HCT116 (cell line): ENCODE measurements around the gene CPT2. TPM values are rescaled to one million over a fixed set of nuclear protein-coding genes. Genes with fewer than 3 reads are reported as not detected.
A peak's percentile ranks its signal among the peaks of the same experiment; 100 is the strongest.

ENCODE experiments used
- ATAC-seq: fragments of 200-7000 bp; cut with Tn5 transposase; 2 replicates; pipeline ENCODE4 v1.9.1; 2020; ENCODE audit warnings: mild to moderate bottlenecking, moderate library complexity
- BruUV-seq: library from RNA; stranded (reverse); fragments of 400-500 nt; replicated peaks from 2 replicates; lab custom pipeline; 2021; lab: Mats Ljungman, UMichigan
- CTCF ChIA-PET: fragments of 300-600 bp; sonication (Branson Sonifier 250); formaldehyde crosslinking; loops from one replicate; lab custom pipeline; 2021; ENCODE audit warnings: antibody characterized with exemption; lab: Charles Lee
- POLR2A ChIA-PET: fragments of 300-600, 350-600 bp; sonication (Branson Sonifier 250); formaldehyde crosslinking; loops from one replicate; lab custom pipeline; 2021; ENCODE audit warnings: antibody characterized with exemption; lab: Charles Lee
- RAD21 ChIA-PET, 2 experiments: fragments of 300-600 bp; sonication (Branson Sonifier 250); formaldehyde crosslinking; loops; one replicate each; lab custom pipeline; 2023; ENCODE audit warnings: low total read pairs in 2 of 2; ENCODE audit not compliant: uncharacterized antibody in 2 of 2, unreplicated experiment in 2 of 2, low non-redundant PET in 1 of 2; lab: Charles Lee
- DNase-seq: peaks from one replicate; pipeline ENCODE4 v3.0.0-alpha.2; 2010; ENCODE audit warnings: low read depth, low spot score
- H2AFZ ChIP-seq: fragments of 200-600 bp; shearing (Covaris generic), sonication (generic); 2 replicates; pipeline ENCODE4 v1.6.1; 2017; ENCODE audit warnings: low read depth, mixed run types, mixed read lengths, antibody characterized with exemption, low read length; ENCODE audit not compliant: poor library complexity, severe bottlenecking
- H3K27ac ChIP-seq: 2 replicates; pipeline ENCODE4 v1.5.1; 2012; ENCODE audit warnings: low read depth, low read length
- H3K27me3 ChIP-seq: fragments of 200-600 bp; sonication (generic); 2 replicates; pipeline ENCODE4 v1.6.1; 2016; ENCODE audit warnings: mixed run types, low read length, mixed read lengths; ENCODE audit not compliant: insufficient read depth
- H3K36me3 ChIP-seq, 2 experiments: fragments of 200-500 bp in 1 of 2; fragments of 200-600 bp in 1 of 2; sonication (Bioruptor generic) in 1 of 2; sonication (generic) in 1 of 2; 2 replicates each; pipeline versions ENCODE4 v1.5.1 to v1.6.1; 2014 to 2016; ENCODE audit warnings: low read length in 2 of 2, inconsistent platforms in 1 of 2, mixed read lengths in 1 of 2, mixed run types in 1 of 2; ENCODE audit not compliant: insufficient read depth in 2 of 2, control insufficient read depth in 1 of 2
- H3K4me1 ChIP-seq, 2 experiments: fragments of 200-600 bp in 1 of 2; sonication (generic) in 1 of 2; 2 replicates each; pipeline versions ENCODE4 v1.5.1 to v1.6.1; 2012 to 2017; ENCODE audit warnings: low read length in 2 of 2, inconsistent platforms in 1 of 2, mild to moderate bottlenecking in 1 of 2, mixed read lengths in 1 of 2, mixed run types in 1 of 2, moderate library complexity in 1 of 2; ENCODE audit not compliant: insufficient read depth in 2 of 2, control insufficient read depth in 1 of 2
- H3K4me2 ChIP-seq: fragments of 200-600 bp; sonication (generic); 2 replicates; pipeline ENCODE4 v1.6.1; 2017; ENCODE audit warnings: mixed run types, low read length, mixed read lengths
- H3K4me3 ChIP-seq, 2 experiments: fragments of 200-600 bp in 1 of 2; sonication (generic) in 1 of 2; replicated peaks in 1 of 2; 2 replicates each; pipeline ENCODE4 v1.5.1; 2011 to 2016; ENCODE audit warnings: low read length in 2 of 2, control low read depth in 1 of 2, low read depth in 1 of 2, mild to moderate bottlenecking in 1 of 2, mixed read lengths in 1 of 2, mixed run types in 1 of 2
- H3K79me2 ChIP-seq: fragments of 200-600 bp; sonication (generic); 2 replicates; pipeline ENCODE4 v1.6.1; 2017; ENCODE audit warnings: mild to moderate bottlenecking, mixed run types, low read length, moderate library complexity, mixed read lengths; ENCODE audit not compliant: insufficient read depth
- H3K9ac ChIP-seq: fragments of 200-600 bp; sonication (generic); 2 replicates; pipeline ENCODE4 v1.6.1; 2016; ENCODE audit warnings: low read length, mixed read lengths
- H3K9me2 ChIP-seq: fragments of 200-600 bp; sonication (generic), shearing (Covaris generic); 2 replicates; pipeline ENCODE4 v1.6.1; 2017; ENCODE audit warnings: mixed run types, mild to moderate bottlenecking, moderate library complexity; ENCODE audit not compliant: insufficient read depth
- H3K9me3 ChIP-seq, 2 experiments: fragments of 200-500 bp in 1 of 2; fragments of 200-600 bp in 1 of 2; sonication (Bioruptor generic) in 1 of 2; sonication (generic) in 1 of 2; 2 replicates each; pipeline ENCODE4 v1.6.1; 2014 to 2017; ENCODE audit warnings: low read length in 2 of 2, mixed read lengths in 2 of 2, inconsistent platforms in 1 of 2, low read depth in 1 of 2, mild to moderate bottlenecking in 1 of 2, mixed run types in 1 of 2, moderate library complexity in 1 of 2; ENCODE audit not compliant: control insufficient read depth in 1 of 2, insufficient read depth in 1 of 2
- H4K20me1 ChIP-seq: fragments of 200-600 bp; sonication (generic), shearing (Covaris generic); 2 replicates; pipeline ENCODE4 v1.6.1; 2017; ENCODE audit warnings: mixed run types, mild to moderate bottlenecking, moderate library complexity; ENCODE audit not compliant: insufficient read depth
- CBX3 ChIP-seq: IDR thresholded peaks from 2 replicates; pipeline ENCODE4 v1.6.1; 2012; ENCODE audit warnings: low read depth
- EGR1 ChIP-seq: IDR thresholded peaks from 2 replicates; pipeline ENCODE4 v1.6.1; 2012; ENCODE audit warnings: low read depth
- EZH2 ChIP-seq: fragments of 200-600 bp; sonication (generic); IDR thresholded peaks from 2 replicates; pipeline ENCODE4 v1.6.1; 2017; ENCODE audit warnings: antibody characterized with exemption, mixed run types
- EZH2phosphoT487 ChIP-seq: fragments of 200-600 bp; IDR thresholded peaks from 2 replicates; pipeline ENCODE4 v1.6.1; 2018; ENCODE audit warnings: antibody characterized with exemption, borderline replicate concordance
- FOSL1 ChIP-seq: IDR thresholded peaks from 2 replicates; pipeline ENCODE4 v1.6.1; 2012; ENCODE audit warnings: low read depth
- POLR2A ChIP-seq: IDR thresholded peaks from 2 replicates; pipeline ENCODE4 v1.7.0; 2011; ENCODE audit warnings: borderline replicate concordance; ENCODE audit not compliant: insufficient read depth, insufficient read length; ENCODE audit errors: extremely low read depth
- POLR2AphosphoS5 ChIP-seq: IDR thresholded peaks from 2 replicates; pipeline ENCODE4 v1.6.1; 2011; ENCODE audit warnings: mild to moderate bottlenecking, low read depth, low read length, moderate library complexity
- SP1 ChIP-seq: IDR thresholded peaks from 2 replicates; pipeline ENCODE4 v1.6.1; 2012; ENCODE audit warnings: low read depth
- SRF ChIP-seq: IDR thresholded peaks from 2 replicates; pipeline ENCODE4 v1.6.1; 2012; ENCODE audit warnings: low read depth
- ZFX ChIP-seq: fragments of 450-650 bp; IDR thresholded peaks from 2 replicates; pipeline ENCODE4 v1.6.1; 2017
- ZNF274 ChIP-seq: fragments of 200-500 bp; sonication (Bioruptor generic); IDR thresholded peaks from 2 replicates; pipeline ENCODE4 v1.6.1; 2014; ENCODE audit warnings: mild to moderate bottlenecking, low read depth, low read length, inconsistent platforms
- intact Hi-C: fragments of 100-400 bp; cut with micrococcal nuclease; formaldehyde crosslinking; loops from 2 replicates; pipeline ENCODE4 v1.10.0; 2022
- total RNA-seq: library from RNA; stranded (reverse); gene quantifications from one replicate; pipeline ENCODE4 v1.2.1, GENCODE V29; 2021; ENCODE audit not compliant: unreplicated experiment
- TF ChIP-seq, protein P1 (sequence below): IDR thresholded peaks from 2 replicates; pipeline ENCODE4 v1.6.1; 2012
- TF ChIP-seq, protein P2 (sequence below), 3 experiments: fragments of 200-600 bp in 1 of 3; sonication (generic) in 1 of 3; IDR thresholded peaks in 2 of 3; conservative IDR thresholded peaks in 1 of 3; 2 replicates each; pipeline ENCODE4 v1.5.1; 2012 to 2017; ENCODE audit warnings: low read depth in 2 of 3, low read length in 2 of 3, antibody characterized with exemption in 1 of 3, borderline replicate concordance in 1 of 3, control low read depth in 1 of 3, mild to moderate bottlenecking in 1 of 3, mixed read lengths in 1 of 3, mixed run types in 1 of 3, moderate library complexity in 1 of 3; ENCODE audit not compliant: insufficient read depth in 1 of 3
- TF ChIP-seq, protein P3 (sequence below): IDR thresholded peaks from 2 replicates; pipeline ENCODE4 v1.6.1; 2012

The CPT2 gene
- total RNA-seq, 1 experiment from 2014 or later: 18.1 TPM

DNA sequence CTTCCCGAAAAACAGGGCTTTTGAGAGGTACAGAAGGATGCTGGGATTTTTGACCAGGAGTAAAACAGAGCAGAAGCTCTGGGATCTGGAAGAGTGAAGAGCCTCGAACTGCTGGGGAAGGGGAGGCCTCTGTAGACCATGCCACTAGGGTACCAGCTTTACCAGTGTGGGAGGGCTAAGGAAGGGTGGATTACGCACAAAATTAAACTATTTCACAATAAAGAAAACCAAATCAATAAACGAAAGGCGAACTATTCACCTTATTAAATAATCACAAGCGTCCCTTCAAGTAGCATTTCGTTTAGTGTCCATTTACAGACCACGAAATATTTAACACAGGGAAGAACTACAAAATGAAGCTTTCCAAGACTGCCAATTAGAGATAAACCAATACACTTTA, 23.1 kb downstream of the CPT2 start:
- TF ChIP-seq CBX3 (no peak), EGR1 (no peak), SP1 (no peak), POLR2AphosphoS5 (no peak), FOSL1 (no peak)
- TF ChIP-seq, all 23 proteins: peak for 0
- H2AFZ ChIP-seq: no peak overlapping the region
- peak overlapping the region; percentile 75 for H3K27ac ChIP-seq
- H3K27me3 ChIP-seq: no peaks in the 10 kb centered on the region
- H3K4me2 ChIP-seq: peak overlapping the region; percentile 82
- ChIA-PET RAD21 (no interaction called here), POLR2A (interaction anchor here (2.0 kb wide), 1 partner anchor 19 kb away, joined by 6 read pairs; the partner anchor contains the start of gene MAGOH), CTCF (no interaction called here)
- no peaks in the 10 kb centered on the region for H3K9me2 ChIP-seq
- peak overlapping the region; percentile 75 to 85 for H3K4me3 ChIP-seq
- H3K79me2 ChIP-seq: peaks cover 12% of the 10 kb centered on the region
- ATAC-seq (no peak), DNase-seq (no peak)
- intact Hi-C loops: no loop called here
- peak overlapping the region; percentile 76 for H3K9ac ChIP-seq
- H3K4me1 ChIP-seq: peaks cover 9 to 18% of the 10 kb centered on the region in 2 experiments; a peak in 3 of 4 replicates
- TSS peak; percentile 85 for BruUV-seq
- H3K9me3 ChIP-seq: no peaks in the 10 kb centered on the region
- H3K36me3 ChIP-seq: peaks cover 0 to 8% of the 10 kb centered on the region in 2 experiments; a peak in 1 of 4 replicates
- no peaks in the 10 kb centered on the region for H4K20me1 ChIP-seq

DNA sequence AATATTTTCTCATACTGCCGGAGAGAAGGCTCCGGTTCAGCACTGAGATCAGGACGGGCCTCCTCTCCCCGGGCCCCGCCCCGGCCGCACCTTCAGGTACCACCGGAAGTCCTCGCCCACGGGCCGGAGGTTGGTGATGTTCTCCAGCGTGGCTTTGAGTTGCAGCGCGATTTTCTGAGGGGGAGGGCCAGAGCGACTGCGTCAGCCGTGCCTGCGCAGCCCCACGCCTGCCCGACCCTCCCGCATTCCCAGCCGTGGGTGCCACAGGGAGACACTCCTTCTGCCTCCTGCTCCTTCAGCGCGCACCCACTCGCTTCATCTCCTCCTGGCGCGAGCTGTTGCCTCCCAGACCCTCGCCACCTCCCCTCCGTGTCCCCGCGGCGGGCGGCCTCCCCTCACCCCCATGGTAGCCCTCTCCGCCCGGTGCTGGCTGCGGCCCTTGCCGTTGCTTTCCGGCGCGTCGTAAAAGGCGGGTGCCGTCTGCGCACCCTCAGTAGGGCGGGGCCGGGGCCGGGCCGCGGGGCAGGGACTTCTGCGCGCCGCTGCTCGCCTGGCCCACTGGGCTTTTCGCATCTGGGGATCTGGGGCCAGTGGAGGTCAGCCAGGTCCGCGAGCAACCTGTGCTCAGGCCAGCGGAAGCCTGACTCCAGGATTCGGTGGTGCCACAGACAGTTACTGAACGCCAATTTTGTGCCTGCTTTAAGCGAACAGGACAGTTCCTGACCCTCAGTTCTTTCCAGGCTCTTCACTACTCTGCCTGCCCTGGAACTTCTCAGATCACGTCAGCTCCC, 23.7 kb downstream of the CPT2 start, which contains the start of gene CZIB:
CZIB (minus strand) TSS at position 464 of the 791 bp plus-strand sequence; CDS start at position 405, 59 bp downstream.
- Histone ChIP-seq H3K9me2 (no peaks in the 10 kb centered on the region), H3K9me3 (no peaks in the 10 kb centered on the region), H3K9ac (peak within 1 kb of the TSS; percentile 76), H3K36me3 (peaks cover 0 to 8% of the 10 kb centered on the region in 2 experiments; a peak in 1 of 4 replicates), H4K20me1 (no peaks in the 10 kb centered on the region), H3K4me3 (peak within 1 kb of the TSS; percentile 75 to 85), H3K27me3 (no peaks in the 10 kb centered on the region), H3K79me2 (peaks cover 12% of the 10 kb centered on the region), H2AFZ (no peak within 1 kb of the TSS), H3K4me1 (peaks cover 9 to 18% of the 10 kb centered on the region in 2 experiments; a peak in 3 of 4 replicates), H3K4me2 (peak within 1 kb of the TSS; percentile 82), H3K27ac (peak within 1 kb of the TSS; percentile 75)
- POLR2A ChIA-PET: interaction anchor here (2.0 kb wide), 1 partner anchor 18 kb away, joined by 6 read pairs; the partner anchor contains the start of gene MAGOH
- no TSS peak for BruUV-seq
- ATAC-seq (peak; percentile 95), DNase-seq (peak; percentile 92)
- intact Hi-C loops: no loop called here
- CTCF ChIA-PET: no interaction called here
- RAD21 ChIA-PET: no interaction called here
- TF ChIP-seq ZFX (peak; percentile 93), EGR1 (peak; percentile 95), EZH2phosphoT487 (no peak), EZH2 (no peak), POLR2A (peak; percentile 96), ZNF274 (no peak), SRF (no peak)
- TF ChIP-seq, protein P1, sequence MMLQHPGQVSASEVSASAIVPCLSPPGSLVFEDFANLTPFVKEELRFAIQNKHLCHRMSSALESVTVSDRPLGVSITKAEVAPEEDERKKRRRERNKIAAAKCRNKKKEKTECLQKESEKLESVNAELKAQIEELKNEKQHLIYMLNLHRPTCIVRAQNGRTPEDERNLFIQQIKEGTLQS: no peak
- TF ChIP-seq, protein P2, sequence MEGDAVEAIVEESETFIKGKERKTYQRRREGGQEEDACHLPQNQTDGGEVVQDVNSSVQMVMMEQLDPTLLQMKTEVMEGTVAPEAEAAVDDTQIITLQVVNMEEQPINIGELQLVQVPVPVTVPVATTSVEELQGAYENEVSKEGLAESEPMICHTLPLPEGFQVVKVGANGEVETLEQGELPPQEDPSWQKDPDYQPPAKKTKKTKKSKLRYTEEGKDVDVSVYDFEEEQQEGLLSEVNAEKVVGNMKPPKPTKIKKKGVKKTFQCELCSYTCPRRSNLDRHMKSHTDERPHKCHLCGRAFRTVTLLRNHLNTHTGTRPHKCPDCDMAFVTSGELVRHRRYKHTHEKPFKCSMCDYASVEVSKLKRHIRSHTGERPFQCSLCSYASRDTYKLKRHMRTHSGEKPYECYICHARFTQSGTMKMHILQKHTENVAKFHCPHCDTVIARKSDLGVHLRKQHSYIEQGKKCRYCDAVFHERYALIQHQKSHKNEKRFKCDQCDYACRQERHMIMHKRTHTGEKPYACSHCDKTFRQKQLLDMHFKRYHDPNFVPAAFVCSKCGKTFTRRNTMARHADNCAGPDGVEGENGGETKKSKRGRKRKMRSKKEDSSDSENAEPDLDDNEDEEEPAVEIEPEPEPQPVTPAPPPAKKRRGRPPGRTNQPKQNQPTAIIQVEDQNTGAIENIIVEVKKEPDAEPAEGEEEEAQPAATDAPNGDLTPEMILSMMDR (IDR thresholded peaks at IDR 0.05 in 2 of 3, conservative IDR thresholded peaks at IDR 0.05 in 1 of 3; ENCODE audit: borderline replicate concordance in 1 of 3, insufficient read depth in 1 of 3, low read depth in 2 of 3, low read length in 2 of 3): no peak
- TF ChIP-seq, protein P3, sequence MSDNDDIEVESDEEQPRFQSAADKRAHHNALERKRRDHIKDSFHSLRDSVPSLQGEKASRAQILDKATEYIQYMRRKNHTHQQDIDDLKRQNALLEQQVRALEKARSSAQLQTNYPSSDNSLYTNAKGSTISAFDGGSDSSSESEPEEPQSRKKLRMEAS: peak; percentile 92
